Bronchial epithelial cell (primary cell): ENCODE results near the gene PTN. TPM values are rescaled to one million over a fixed set of nuclear protein-coding genes. Genes with fewer than 3 reads are reported as not detected.

ENCODE experiments used
- DNase-seq: peaks from one replicate; pipeline ENCODE4 v3.0.0-alpha.2; 2010; ENCODE audit warnings: low read depth
- FAIRE-seq: peaks from 2 replicates; lab custom pipeline; 2011; peaks lifted over from hg19 to GRCh38; lab: Jason Lieb, UNC
- H3K27me3 ChIP-seq: 2 replicates; pipeline ENCODE4 v1.5.1; 2011; ENCODE audit warnings: low read length; ENCODE audit not compliant: control insufficient read depth, insufficient read depth
- H3K36me3 ChIP-seq: 2 replicates; pipeline ENCODE4 v1.5.1; 2011; ENCODE audit warnings: low read length; ENCODE audit not compliant: control insufficient read depth, insufficient read depth
- H3K4me3 ChIP-seq: 2 replicates; pipeline ENCODE4 v1.5.1; 2011; ENCODE audit warnings: mild to moderate bottlenecking, low read depth, low read length, control low read depth
- CTCF ChIP-seq: IDR thresholded peaks from 2 replicates; pipeline ENCODE4 v1.5.1; 2011; ENCODE audit warnings: mild to moderate bottlenecking, moderate library complexity, low read length, control low read depth, inconsistent platforms; ENCODE audit not compliant: insufficient read depth, severe bottlenecking
- total RNA-seq: library from RNA; depleted of rRNA; stranded (reverse); fragments of >200 nt; gene quantifications from 2 replicates; pipeline ENCODE4 v1.2.1, GENCODE V29; 2014

Gene PTN
- total RNA-seq, 1 donor from 2014 or later, result 0.26 TPM

DNA sequence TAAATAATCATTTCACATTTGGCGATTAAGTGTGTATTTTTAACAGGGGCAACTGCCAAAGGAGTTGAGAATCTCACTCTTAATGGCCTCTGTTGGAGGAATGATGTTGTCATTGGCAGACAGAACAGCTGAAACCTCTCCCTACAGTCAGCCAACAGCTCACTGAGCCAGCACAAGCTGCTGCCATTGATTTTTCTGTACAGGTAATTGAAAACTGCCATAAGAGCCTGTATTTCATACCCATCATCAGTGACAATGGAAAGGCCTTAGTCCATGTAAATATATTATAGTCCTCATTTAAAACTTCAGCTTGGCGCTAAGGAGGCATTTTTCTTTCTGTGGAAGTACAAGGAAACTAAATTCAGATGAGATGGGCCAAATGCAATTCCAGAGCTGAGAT lies 28.1 kb upstream of the PTN start:
- no peaks in the 10 kb centered on the region for H3K27me3 ChIP-seq
- TF ChIP-seq CTCF, result no peak
- FAIRE-seq, result no peak
- no peaks in the 10 kb centered on the region for H3K36me3 ChIP-seq
- DNase-seq, result no peak
- H3K4me3 ChIP-seq, result no peak overlapping the region

GRCh38 chr7:137366995-137367394 lies 23.5 kb upstream of the PTN start:
- no peak for TF ChIP-seq CTCF
- Histone ChIP-seq H3K27me3 (no peaks in the 10 kb centered on the region), H3K4me3 (no peak overlapping the region), H3K36me3 (no peaks in the 10 kb centered on the region)
- DNase-seq (no peak), FAIRE-seq (no peak)

- Histone ChIP-seq H3K27me3 (no peaks in the 10 kb centered on the region), H3K4me3 (no peak overlapping the region), H3K36me3 (no peaks in the 10 kb centered on the region)
- no peak for TF ChIP-seq CTCF
- FAIRE-seq, result no peak
- no peak for DNase-seq
These were observed 20.1 kb upstream of the PTN start for GRCh38 chr7:137363683-137364082.

DNA sequence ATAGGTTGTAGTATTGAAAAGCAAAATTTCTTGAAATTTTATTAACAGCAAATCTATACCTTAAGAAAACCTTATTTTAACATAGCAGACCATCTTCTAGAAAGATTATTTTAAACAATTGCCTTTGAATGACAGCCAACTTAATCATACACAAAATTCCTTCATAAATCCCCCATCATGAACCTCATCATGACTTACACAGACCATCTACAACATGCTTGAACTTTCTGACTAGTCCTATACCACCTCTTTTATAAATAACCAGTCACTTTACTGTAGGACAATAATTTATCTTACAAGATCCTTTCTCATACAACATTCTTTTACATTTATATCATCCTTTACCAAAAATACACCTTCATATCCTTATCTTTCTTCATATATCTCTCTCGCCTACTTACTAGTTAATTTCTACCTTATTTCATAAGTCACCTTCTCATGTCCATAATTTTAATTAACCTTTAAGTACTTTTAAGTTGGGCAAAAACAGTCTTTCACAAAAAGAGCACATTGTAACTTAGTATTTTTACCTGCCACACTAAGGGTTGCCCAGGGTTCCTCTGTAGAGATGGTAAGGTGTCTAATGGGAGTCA lies 16.6 kb upstream of the PTN start:
- Histone ChIP-seq H3K36me3 (no peaks in the 10 kb centered on the region), H3K4me3 (no peak overlapping the region), H3K27me3 (no peaks in the 10 kb centered on the region)
- FAIRE-seq, result no peak
- no peak for DNase-seq
- TF ChIP-seq CTCF, result no peak

DNA sequence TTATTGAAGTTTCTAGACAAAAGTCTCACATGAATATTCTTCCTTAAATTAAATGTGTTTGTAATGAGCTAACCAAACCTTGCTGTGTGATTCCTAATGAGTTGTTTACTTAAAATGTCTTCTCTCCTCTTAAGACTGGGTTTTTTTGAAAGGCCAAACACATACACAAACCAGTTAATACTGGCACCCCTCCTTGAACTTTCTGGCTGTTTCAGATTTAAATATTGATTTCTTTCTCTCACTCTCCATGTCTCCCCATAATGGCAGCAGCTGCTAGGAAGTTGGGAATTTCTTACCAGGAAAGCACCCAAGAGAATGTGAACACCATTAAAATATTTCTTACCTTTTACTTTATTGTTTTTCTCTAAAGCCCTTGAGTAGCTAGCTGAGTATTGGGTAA lies 11.4 kb upstream of the PTN start:
- Histone ChIP-seq H3K27me3 (no peaks in the 10 kb centered on the region), H3K36me3 (no peaks in the 10 kb centered on the region), H3K4me3 (no peak overlapping the region)
- FAIRE-seq, result no peak
- TF ChIP-seq CTCF, result no peak
- DNase-seq, result no peak

GRCh38 chr7:137354396-137354795 lies 10.9 kb upstream of the PTN start:
- no peak for TF ChIP-seq CTCF
- FAIRE-seq (no peak), DNase-seq (no peak)
- Histone ChIP-seq H3K27me3 (no peaks in the 10 kb centered on the region), H3K4me3 (no peak overlapping the region), H3K36me3 (no peaks in the 10 kb centered on the region)
